Activated CD8-positive, alpha-beta T cell treated with anti-CD3 and anti-CD28 coated beads for 36 hours (primary cell): ENCODE measurements around the gene CRYBA2. TPM values are rescaled to one million over a fixed set of nuclear protein-coding genes. Genes with fewer than 3 reads are reported as not detected.
A peak's percentile ranks its signal among the peaks of the same experiment; 100 is the strongest.

Experiments
- ATAC-seq: fragments of 200-7000 bp; cut with Tn5 transposase; one replicate; pipeline ENCODE4 v1.10.0; 2021; ENCODE audit warnings: mild to moderate bottlenecking, moderate library complexity
- CTCF ChIA-PET: fragments of 350-600 bp; sonication (Branson Sonifier 250); formaldehyde crosslinking; loops from one replicate; lab custom pipeline; 2021; ENCODE audit warnings: antibody characterized with exemption; lab: Charles Lee
- POLR2A ChIA-PET: fragments of 350-600 bp; sonication (Branson Sonifier 250); formaldehyde crosslinking; loops from one replicate; lab custom pipeline; 2021; ENCODE audit warnings: antibody characterized with exemption; lab: Charles Lee
- DNase-seq: peaks from one replicate; pipeline ENCODE4 v3.0.0-alpha.2; 2020
- H3K27ac Mint-ChIP-seq: one replicate; pipeline ENCODE4 v1.8.0; 2021; ENCODE audit warnings: mild to moderate bottlenecking, mixed read lengths
- H3K27me3 Mint-ChIP-seq: one replicate; pipeline ENCODE4 v1.8.0; 2021; ENCODE audit warnings: mixed read lengths
- H3K36me3 Mint-ChIP-seq: one replicate; pipeline ENCODE4 v1.8.0; 2021; ENCODE audit warnings: low read depth, mixed read lengths
- H3K4me1 Mint-ChIP-seq: one replicate; pipeline ENCODE4 v1.8.0; 2021; ENCODE audit warnings: low read depth, mixed read lengths
- H3K4me3 Mint-ChIP-seq: one replicate; pipeline ENCODE4 v1.8.0; 2021; ENCODE audit warnings: mild to moderate bottlenecking, moderate library complexity, mixed read lengths
- H3K9me3 Mint-ChIP-seq: one replicate; pipeline ENCODE4 v1.8.0; 2021; ENCODE audit warnings: mixed read lengths
- intact Hi-C: fragments of 100-400 bp; cut with micrococcal nuclease; formaldehyde crosslinking; loops from one replicate; pipeline ENCODE4 v1.10.0; 2022
- total RNA-seq, 2 experiments: library from RNA; stranded (reverse); gene quantifications; one replicate each; pipeline ENCODE4 v1.2.3, GENCODE V29; 2021
- TF ChIP-seq, protein P1 (sequence below): fragments of 200-600 bp; IDR thresholded peaks from one replicate; pipeline ENCODE4 v1.8.0; 2022; ENCODE audit warnings: antibody characterized with exemption, mild to moderate bottlenecking

The CRYBA2 gene
- total RNA-seq, 2 experiments from 2014 or later = not detected

DNA sequence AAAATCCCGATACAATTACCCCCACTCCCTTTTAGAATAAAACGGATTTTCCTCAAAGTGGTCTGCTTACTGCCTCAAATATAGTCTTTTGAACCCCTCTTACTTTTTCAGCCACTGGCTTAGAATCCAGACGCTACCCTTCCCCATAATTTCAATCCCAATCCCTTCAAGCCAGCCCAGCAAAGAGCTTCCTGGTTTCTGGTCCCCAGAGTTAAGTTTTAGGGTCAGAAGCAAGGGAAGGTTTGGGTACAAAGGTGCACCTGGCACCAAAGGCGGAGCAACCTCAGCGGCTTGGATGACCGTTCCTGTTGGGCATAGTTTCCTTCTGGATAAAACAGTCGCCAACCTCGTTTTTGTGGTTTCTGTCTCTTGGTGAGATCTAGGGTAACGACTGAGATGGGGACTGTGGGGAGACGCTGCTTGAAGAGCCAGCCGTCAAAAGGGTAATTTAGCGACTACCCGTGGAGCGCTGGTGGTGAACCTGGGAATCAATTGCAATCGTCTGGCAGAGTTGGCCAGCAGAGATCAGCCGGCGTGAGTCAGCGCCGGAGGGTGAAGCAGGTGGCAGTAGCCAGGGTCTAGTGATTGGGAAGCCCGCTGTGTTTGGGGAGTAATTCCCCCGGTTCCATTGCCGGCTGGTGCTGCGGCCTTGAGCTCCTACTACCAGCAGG is 9.8 kb downstream of the CRYBA2 start:
- Mint-ChIP-seq H3K36me3 (no peaks in the 10 kb centered on the region), H3K27me3 (peaks cover 69% of the 10 kb centered on the region), H3K4me3 (no peak overlapping the region), H3K9me3 (no peaks in the 10 kb centered on the region), H3K4me1 (peaks cover 21% of the 10 kb centered on the region), H3K27ac (no peak overlapping the region)
- ChIA-PET CTCF (interaction anchor here (0.9 to 5.7 kb wide), 12 partner anchors 8 to 277 kb away, joined by 3 to 128 read pairs (median 4); partner anchors contain the start of gene CRYBA2), POLR2A (no interaction called here)
- DNase-seq = no peak
- intact Hi-C loops = loop anchor here (5.0 kb wide), 1 partner anchor 126 kb away; the partner anchor contains the start of gene WNT6
- TF ChIP-seq, protein P1, sequence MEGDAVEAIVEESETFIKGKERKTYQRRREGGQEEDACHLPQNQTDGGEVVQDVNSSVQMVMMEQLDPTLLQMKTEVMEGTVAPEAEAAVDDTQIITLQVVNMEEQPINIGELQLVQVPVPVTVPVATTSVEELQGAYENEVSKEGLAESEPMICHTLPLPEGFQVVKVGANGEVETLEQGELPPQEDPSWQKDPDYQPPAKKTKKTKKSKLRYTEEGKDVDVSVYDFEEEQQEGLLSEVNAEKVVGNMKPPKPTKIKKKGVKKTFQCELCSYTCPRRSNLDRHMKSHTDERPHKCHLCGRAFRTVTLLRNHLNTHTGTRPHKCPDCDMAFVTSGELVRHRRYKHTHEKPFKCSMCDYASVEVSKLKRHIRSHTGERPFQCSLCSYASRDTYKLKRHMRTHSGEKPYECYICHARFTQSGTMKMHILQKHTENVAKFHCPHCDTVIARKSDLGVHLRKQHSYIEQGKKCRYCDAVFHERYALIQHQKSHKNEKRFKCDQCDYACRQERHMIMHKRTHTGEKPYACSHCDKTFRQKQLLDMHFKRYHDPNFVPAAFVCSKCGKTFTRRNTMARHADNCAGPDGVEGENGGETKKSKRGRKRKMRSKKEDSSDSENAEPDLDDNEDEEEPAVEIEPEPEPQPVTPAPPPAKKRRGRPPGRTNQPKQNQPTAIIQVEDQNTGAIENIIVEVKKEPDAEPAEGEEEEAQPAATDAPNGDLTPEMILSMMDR = no peak
- no peak for ATAC-seq

GRCh38 chr2:218982586-218983262 is 10.5 kb downstream of the CRYBA2 start:
- H3K4me1 Mint-ChIP-seq = peaks cover 21% of the 10 kb centered on the region
- DNase-seq (no peak), ATAC-seq (no peak)
- intact Hi-C loops = loop anchor here (5.0 kb wide), 1 partner anchor 125 kb away; the partner anchor contains the start of gene WNT6
- no peaks in the 10 kb centered on the region for H3K9me3 Mint-ChIP-seq
- TF ChIP-seq, protein P1 = no peak
- H3K27ac Mint-ChIP-seq = no peak overlapping the region
- ChIA-PET CTCF (interaction anchor here (1.1 to 5.7 kb wide), 16 partner anchors 11 to 277 kb away, joined by 3 to 128 read pairs (median 10); partner anchors contain the start of genes CRYBA2 and WNT10A), POLR2A (interaction anchor here (0.8 kb wide), 1 partner anchor 13 kb away, joined by 3 read pairs; no protein-coding TSS in a partner anchor)
- peak overlapping the region; percentile 17 for H3K4me3 Mint-ChIP-seq
- H3K27me3 Mint-ChIP-seq = peaks cover 69% of the 10 kb centered on the region
- no peaks in the 10 kb centered on the region for H3K36me3 Mint-ChIP-seq

- Mint-ChIP-seq H3K36me3 (no peaks in the 10 kb centered on the region), H3K27ac (no peak overlapping the region), H3K9me3 (no peaks in the 10 kb centered on the region), H3K4me1 (peaks cover 21% of the 10 kb centered on the region), H3K27me3 (peaks cover 67% of the 10 kb centered on the region), H3K4me3 (peak overlapping the region; percentile 17)
- intact Hi-C loops = loop anchor here (5.0 kb wide), 1 partner anchor 125 kb away; the partner anchor contains the start of gene WNT6
- ATAC-seq (peak; percentile 25), DNase-seq (peak; percentile 61)
- ChIA-PET CTCF (interaction anchor here (0.7 to 5.7 kb wide), 25 partner anchors 11 to 172 kb away, joined by 3 to 128 read pairs (median 8); partner anchors contain the start of genes CDK5R2, CRYBA2 and WNT10A), POLR2A (interaction anchor here (0.8 kb wide), 1 partner anchor 13 kb away, joined by 3 read pairs; no protein-coding TSS in a partner anchor)
- TF ChIP-seq, protein P1 = no peak
These were observed 11.2 kb downstream of the CRYBA2 start for GRCh38 chr2:218981881-218982585.

DNA sequence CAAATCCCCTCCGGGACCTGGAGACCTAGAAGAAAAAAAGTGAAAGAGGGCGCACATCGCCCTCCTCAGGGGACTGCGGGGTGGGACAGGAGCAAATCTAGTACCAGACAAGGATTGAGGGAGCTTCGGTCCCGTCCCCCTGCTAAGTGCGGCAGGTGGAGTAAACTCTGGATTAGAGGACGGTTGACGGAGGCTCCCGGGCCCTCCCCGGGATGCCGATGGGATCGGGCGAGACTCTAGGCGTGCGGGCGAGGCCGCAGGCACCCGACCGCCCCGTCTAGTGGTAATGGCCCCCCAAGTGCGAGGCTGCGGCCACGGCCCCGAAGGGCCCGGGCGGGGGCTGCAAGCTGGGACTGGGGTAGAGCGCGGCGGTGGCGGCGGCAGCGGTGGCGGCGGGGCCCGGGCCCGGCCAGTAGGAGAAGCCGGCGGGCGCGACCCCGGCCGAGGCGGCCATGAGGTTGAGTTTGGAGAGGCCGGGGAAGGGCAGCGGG is 11.8 kb downstream of the CRYBA2 start:
- peaks cover 21% of the 10 kb centered on the region for H3K4me1 Mint-ChIP-seq
- ChIA-PET POLR2A (interaction anchor here (1.7 kb wide), 1 partner anchor 15 kb away, joined by 6 read pairs; no protein-coding TSS in a partner anchor), CTCF (interaction anchor here (0.7 to 5.7 kb wide), 27 partner anchors 8 to 177 kb away, joined by 3 to 128 read pairs (median 8); partner anchors contain the start of genes CDK5R2, CRYBA2 and WNT10A)
- no peaks in the 10 kb centered on the region for H3K36me3 Mint-ChIP-seq
- DNase-seq (no peak), ATAC-seq (no peak)
- intact Hi-C loops = loop anchor here (5.0 kb wide), 1 partner anchor 124 kb away; the partner anchor contains the start of gene WNT6
- H3K9me3 Mint-ChIP-seq = no peaks in the 10 kb centered on the region
- H3K4me3 Mint-ChIP-seq = peak overlapping the region; percentile 53
- peaks cover 64% of the 10 kb centered on the region for H3K27me3 Mint-ChIP-seq
- H3K27ac Mint-ChIP-seq = no peak overlapping the region
- TF ChIP-seq, protein P1 = no peak
